Fibroblast of upper back skin (primary cell): Measurements from ENCODE around the gene EXOC5.
"Not testable (repeated sequence)": the region's sequence is repeated elsewhere in the genome, so short reads cannot be mapped to it uniquely, and the experiment has no call there.

Experiments used
- DNase-seq: peaks from one replicate; pipeline ENCODE4 v3.0.0-alpha.2; 2013

Gene EXOC5

DNA sequence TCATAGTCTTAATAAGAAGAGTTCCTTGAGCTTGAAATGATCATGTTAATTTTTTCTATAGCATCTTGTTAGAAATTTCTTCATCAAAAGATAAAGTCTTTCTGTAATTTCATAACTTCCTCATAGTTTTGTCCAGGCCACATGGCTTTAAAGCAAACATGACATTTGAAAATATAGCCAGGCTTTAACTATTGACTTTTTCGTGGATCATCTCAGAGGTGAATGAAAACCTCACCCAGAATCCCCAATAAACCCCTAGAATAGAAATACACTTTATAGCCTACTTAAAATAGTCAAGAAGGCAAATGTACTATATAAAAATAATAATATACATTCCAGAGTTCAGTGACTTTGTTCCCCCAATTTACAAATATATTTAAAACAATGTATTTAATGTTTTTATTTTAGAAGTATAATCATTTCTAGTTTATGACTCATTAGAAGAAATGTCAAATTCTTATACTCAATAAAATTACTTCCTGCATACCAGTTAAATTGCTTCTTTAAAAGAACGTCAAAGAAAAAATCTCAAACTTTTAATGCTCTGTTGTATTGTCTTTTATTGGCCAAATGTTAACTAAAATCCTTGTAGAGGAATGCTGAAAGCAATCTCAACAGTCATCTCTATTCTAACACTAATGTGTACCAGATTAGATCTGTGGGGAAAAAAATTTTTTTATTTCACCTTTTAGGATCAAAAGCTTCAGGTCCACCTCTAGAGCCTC, 21.6 kb downstream of the EXOC5 start:
- peak; percentile 16 for DNase-seq

DNA sequence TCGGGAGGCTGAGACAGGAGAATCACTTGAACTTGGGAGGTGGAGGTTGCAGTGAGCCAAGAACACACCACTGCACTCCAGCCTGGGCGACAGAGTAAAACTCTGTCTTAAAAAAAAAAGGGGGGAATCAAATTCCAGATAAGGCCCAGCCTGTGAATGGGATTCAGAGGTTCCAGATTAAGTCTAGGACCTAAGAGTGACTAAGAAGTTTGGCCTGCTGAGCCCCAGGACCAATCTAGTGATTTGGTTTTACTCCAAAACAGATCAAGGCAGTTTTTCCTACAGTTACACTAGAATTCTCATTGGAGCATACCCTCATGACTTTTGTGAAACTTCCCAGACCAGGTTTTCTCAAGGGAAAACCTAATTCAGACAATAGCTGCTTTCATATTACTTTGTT, 22.8 kb downstream of the EXOC5 start:
- peak; percentile 19 for DNase-seq

DNA sequence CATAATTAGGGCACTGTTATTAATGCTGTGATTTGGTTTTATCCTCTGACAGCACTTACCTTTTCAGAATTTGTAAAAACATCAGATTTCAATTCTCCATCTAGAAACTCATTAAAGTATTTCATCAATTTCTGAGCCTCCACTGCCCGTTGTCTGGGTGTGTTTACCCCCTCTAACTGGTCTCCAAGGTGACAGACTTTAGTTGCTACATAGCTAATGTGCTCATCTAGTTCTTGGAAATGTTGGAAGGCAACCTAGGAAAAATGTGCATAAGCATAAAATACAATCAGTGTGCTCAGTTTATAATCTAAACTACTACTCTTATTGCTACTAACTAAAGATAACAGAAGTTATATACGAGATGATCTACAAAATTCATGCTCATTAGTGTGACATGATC, 24.6 kb downstream of the EXOC5 start:
- DNase-seq, result no peak

DNA sequence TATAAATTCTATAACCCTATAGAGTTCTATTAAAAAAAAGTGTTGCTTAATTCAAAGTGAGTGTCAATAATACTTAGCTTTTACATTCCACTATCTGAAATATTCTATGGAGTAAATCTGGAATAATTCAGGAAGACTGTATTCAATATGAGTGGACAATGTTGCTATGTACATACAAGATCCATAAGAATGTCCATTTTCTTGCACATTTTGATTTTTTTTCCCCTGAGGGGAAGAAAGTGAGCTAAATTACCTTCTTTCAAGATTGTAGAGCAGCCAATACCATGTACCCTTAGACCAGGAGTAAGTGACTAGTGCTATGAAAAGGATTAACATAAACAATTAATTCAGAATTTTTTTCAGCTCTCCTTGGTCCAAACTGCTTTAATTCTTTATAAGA, 25.4 kb downstream of the EXOC5 start:
- DNase-seq, result no peak

DNA sequence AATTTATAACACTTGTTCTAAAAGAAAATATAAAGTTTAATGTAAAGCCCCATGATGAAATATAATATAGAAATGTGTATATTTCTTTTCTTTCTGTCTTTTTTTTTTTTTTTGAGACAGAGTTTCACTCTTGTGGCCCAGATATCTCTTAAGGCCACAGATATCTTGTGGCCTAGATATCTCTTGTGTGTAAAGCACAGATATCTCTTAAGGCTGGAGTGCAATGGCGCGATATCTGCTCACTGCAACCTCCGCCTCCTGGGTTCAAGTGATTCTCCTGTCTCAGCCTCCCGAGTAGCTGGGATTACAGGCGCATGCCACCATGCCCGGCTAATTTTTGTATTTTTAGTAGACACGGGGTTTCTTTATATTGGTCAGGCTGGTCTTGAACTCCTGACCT, 28.6 kb downstream of the EXOC5 start:
- not testable (repeated sequence) for DNase-seq

DNA sequence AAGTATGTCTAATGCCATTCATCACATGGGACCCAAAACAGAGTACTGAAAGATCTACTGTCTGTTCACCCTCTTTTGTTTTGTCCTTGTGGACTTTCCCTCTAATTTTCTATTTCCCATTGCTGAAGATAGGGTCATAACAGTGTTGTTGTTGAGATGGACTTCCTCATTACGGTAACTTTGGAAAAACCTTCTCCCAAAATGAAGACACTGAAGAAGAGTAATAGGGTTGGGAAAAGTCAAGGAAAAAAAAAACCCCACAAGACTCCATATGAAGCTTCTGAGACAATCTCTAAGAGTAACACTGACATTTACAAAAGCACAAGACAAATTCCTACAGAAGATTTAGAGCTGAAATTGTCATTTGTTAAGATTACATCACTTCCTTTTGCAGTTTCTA, 36.7 kb downstream of the EXOC5 start:
- DNase-seq, result no peak

DNA sequence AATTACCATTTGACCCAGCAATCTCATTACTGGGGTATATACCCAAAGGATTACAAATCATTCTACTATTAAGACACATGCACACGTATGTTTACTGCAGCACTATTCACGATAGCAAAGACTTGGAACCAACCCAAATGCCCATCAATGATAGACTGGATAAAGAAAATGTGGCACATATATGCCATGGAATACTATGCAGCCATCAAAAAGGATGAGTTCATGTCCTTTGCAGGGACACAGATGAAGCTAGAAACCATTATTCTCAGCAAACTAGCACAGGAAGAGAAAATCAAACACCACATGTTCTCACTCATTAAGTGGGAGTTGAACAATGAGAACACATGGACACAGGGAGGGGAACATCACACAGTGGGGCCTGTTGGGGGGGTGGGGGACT, 40.4 kb downstream of the EXOC5 start:
- not testable (repeated sequence) for DNase-seq

DNA sequence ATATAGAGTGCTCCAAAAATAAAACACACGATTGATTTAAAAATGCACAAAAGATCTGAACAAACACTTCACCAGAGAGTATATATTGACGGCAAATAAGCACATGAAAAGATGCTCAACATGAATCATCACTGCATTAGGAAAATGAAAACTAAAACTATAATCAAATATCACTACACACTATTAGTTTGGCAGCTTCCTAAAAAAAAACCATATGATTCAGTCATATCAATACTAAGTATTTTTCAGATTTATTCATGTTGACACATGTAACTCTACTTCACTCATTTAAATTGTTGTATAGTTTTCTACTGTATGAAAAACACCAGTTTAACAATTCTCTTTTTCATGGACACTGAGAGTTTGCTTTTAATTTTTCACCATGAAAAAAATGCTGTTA, 41.6 kb downstream of the EXOC5 start:
- no peak for DNase-seq

DNA sequence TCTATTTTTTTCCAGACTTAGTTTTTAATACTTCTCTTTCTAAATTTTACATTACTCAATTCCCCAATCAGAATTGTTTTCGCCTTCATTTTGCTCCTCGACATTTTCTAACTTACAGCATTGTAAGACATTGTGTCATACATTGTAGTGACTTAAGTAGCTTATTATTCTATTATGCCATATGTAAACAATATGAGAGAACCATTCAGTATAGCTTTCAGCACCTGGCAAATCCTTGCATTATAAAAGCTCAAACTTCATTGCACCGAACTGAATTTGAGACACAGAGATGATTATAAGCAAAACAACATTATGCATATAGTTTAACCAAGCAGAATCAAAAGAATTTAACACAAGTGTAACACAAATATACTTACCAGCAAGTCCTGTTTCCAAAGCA, 46.8 kb downstream of the EXOC5 start:
- DNase-seq, result no peak

DNA sequence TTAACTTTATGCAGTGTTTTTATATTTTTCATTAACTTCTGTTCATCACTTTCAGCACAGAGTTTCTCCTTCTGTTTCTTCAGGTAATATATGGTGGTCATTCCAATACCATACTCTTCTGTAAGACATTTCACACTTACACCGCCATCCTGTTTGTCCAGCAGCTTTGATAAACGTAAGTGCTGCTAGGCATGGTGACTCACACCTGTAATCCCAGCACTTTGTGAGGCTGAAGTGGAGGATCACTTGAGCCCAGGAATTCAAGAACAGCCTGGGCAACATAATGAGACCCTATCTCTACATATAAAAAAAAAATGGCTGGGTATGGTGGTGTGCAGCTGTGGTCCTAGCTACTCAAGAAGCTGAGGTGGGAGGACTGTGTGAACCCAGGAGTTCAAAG, 55.8 kb downstream of the EXOC5 start:
- no peak for DNase-seq

DNA sequence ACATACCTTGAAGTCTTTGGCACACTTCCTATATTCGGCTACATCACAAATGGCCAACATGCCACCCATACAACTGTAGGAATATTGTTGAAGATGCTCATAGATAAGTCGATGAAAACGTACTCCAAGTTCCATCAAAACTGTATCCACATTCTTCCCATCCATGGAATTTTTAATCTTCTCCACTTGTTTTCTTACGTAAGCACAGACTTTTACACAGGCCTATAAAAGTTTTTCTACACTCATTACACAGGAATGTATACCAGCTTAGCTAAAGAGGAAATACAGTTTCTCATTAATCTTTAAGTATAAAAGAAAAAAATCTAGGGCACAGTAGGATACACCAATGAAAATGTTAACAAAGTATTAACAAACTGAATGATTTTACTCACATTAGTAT, 59.1 kb downstream of the EXOC5 start:
- peak; percentile 52 for DNase-seq

DNA sequence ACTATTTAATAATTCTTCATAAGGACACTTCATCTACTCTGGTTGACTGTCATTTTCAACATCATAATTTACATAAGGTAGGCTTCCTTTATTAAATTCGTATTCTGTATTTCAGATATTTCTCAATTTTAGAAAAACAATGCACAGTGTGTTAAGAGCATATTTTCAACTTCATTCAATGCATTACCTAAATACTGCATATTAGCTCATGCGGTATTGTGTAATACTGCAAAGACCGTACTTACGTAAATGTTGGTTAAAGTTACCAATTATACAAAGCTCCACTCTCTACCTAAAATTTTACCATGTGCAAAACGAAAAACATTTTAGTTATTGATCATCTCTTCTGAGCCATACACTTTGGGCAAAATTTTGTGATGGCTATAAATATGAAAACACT, 62.8 kb downstream of the EXOC5 start:
- no peak for DNase-seq

DNA sequence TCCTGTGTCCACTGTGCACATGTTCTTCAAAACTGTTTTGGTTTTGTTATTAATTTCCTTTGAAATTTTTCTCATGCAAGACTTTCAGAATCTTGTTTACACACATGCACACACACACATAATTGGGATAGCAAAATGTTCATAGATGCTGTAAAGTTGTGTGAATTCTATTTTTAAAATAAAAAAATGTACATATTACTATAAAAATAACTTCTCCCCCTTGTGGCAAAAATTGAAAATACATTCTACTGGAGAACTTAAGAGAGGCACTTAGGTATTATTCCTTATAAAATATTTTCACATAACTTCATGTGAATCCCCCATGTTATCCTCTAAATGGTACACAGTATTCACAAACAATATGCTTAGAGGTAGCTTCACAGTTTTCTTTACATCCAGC, 66.0 kb downstream of the EXOC5 start:
- DNase-seq, result not testable (repeated sequence)

DNA sequence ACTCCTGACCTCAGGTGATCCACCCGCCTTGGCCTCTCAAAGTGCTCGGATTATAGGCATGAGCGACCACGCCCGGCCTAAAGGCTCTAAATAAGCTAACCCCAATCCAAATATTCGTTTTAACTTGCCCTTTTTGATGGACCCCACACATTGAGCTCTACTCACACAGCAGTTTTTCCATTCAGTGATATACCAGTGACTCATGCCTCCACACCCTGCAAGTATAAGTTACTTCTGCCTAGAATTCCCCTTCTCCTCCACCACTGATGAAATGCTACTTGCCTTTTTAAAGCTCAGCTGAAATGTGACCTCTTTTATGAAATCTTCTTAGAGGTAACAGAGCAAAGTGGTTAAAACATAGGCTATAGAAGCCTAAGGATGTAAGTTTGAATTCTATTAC, 68.8 kb downstream of the EXOC5 start:
- DNase-seq, result peak; percentile 50

DNA sequence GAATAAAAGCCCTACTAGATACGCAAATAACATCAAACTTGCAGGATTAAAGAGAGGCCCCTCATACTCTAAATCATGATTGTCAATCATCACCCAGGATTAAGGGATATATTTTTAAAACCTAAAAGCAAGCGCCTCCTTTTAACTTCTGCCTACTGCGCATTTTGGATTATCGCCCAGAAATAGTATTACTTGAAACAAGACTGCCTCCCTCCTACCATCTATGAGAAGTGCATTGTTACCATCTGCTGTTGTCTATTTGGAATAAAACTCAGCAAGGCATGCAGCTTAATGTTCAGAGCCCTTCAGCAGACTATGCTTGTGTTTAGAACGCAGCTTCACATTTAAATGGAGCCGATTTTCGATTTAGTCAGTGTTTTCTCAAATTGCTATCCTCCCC, 79.6 kb downstream of the EXOC5 start:
- DNase-seq, result peak; percentile 31

DNA sequence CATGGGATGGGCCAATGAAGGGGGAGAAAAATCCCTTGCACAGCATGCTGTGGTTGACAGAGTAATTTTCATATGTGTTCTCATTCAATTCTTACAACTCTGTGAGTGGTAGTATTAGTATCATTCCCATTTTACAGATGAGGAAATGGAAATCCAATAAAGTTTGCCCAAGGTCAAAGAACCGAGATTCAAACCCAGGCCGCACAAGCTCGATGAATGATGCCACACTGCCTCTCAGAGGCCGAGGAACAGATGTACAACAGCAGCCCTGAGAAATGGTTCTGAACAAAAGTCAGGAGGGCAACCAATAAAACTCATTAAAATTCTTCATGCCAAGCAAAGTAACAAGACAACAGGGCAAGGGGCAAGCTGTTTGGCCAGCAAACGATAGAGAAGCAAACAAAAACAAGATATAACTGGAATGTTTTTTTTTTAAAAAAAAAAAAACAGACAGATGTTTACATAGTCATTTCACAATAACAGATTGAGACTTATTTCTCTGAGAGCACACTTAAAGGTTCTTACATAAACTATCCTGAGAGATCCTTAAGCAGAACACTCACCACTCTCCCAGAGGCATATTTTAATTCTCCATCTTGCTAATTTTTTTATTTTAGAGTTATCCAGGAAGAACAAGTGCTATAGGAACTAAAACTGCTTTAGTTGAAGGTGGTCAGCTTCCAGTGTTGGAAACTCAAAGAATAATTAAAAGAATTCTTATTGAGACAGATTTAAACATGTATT, 85.8 kb downstream of the EXOC5 start:
- peak; percentile 6 for DNase-seq

DNA sequence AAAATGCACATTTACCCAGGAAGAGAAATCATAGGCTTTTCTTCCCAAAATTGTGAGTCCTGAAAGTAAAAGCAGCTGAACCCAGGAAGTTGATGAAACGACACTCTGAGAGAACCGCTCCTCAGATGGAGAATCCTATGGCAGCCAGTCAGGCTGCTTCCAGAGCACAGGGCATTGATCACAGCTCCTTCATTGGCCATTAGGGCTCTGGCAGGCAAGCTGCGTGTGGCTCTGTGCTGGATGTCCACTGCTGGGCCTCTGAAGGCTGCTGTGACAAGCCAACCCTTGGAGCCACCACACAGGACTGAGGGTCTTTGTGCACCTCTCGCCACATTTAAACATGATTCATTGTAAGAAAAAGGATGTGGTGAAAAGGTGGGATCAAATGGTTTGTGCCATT, 89.4 kb downstream of the EXOC5 start:
- no peak for DNase-seq

DNA sequence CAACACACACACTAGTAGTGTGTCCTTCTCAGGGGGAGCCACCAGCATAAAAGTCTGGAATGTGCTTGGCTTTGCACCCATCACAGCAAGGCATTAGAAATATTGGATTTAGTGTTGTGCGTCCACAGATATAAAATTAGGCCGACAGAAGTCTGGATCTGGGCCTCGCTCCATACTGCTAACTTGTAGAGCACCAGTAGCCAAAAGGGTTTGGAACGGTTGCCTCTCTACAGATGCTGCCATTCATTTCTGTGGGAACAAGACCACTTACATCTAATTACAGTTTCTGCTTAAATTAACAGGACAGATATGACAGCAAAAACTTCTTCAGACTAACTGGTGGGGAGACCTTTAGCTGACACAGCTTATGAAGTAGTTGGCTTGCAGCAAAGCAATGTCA, 94.2 kb downstream of the EXOC5 start:
- DNase-seq, result no peak

DNA sequence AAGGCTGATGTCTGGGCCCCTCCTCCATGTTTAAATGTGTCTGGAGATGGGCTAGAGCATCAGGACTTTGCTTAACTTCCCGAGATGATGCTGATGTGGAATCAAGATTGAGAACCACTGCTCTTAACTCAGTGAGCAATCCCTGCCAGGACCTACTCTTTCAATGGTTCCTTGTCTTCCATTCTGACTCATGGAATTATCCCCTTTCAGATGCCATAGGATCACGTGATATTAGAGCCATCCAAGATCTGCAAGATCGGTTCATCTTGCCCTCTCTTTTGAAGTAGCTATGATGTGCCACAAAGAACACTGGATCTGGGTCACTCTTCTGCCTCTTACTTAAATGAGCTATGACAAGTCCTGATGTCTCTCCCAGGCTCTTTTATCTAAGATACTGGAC, 96.8 kb downstream of the EXOC5 start:
- DNase-seq, result no peak

DNA sequence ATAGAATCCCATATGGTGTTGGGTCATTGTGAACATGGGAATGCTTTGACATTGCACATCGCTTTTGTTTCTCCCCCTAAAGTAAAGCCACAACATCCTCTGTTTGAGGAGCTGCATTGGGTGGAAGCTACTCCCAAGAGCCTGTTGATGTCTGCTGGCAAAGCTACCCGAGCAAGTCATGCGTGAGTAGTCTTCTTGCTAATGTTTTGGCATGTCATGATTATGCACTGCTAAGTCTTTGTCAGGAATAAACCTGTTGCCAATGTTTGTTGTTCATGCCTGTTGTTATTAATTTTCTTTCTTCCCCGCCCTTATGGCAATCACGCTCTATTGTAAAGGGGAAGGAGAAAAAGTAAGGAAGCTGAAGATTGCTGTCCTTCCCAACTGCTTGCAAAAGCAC, 97.3 kb downstream of the EXOC5 start:
- DNase-seq, result no peak

DNA sequence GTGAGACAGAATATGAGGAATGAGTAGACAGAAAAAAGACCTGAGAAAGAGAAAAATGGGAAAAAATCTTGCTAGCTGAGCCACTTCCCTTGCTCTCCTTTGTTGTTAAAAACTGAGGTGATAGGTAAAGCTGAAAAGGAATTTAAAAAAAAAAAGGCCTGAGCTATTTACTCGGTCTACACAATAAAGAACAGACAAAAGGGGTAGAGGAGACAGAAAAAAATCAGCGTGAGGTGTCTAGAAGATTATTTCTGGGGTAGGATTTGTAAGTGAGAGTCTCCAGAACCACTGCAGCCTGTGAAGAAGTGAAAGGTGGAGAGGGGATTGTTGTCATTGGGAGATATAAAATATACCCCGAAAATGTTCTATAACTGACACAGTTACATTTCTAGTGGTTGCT, 98.8 kb downstream of the EXOC5 start:
- no peak for DNase-seq

DNA sequence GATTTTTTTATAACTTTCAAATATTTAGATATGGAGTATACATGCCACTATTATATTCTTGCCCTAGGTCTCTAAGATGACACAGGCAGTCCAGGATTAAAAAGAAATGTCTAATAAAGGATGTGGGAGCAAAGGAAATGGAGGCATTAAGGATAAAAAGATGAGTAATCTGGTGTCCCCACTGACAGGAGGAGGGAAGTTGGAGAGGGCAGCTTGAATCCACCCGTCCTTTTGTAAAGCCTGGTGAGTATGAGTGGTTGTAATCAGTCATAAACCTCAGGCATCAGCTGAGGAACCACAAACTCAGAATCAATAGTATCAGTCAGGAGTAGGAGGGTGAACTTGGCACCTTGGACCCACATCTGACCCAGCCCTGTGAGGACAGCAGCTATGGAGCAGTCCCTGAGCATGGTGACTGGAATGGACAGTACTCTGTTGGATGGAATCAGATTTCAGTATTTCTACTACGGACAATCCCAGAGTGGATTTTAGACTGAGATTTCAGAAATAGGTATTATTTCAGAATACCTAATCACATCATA, 100.5 kb downstream of the EXOC5 start:
- DNase-seq, result no peak

DNA sequence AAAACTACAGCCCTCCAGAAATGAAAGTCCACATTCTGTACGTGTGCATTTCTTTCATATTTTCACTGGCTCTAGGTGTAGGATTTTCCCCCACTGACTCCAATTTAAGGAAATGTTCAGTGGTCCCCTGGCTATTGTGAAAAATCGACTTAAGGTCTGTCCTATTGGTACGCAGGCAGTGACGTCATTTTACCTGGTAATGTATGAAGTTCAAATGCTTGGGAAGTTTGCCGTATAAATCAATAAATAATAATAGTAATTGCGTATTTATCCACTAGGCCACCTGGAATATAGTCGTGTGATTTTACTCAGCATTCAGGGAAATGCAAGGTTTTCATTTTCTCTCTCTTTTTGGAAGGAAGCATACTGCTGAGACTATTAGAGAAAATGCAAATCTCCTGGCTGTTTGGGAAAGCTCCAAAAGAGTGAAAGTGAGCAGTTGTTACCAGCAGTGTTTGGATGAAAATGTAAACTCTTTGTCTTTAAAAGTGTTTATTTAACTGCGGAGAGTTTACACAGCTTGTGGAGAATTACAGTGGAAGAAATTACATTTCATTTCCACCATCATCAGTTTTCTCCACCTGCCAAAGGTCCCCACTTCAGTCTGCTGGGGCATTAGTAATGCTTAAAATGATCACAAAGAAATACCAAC, 107.0 kb downstream of the EXOC5 start:
- no peak for DNase-seq

DNA sequence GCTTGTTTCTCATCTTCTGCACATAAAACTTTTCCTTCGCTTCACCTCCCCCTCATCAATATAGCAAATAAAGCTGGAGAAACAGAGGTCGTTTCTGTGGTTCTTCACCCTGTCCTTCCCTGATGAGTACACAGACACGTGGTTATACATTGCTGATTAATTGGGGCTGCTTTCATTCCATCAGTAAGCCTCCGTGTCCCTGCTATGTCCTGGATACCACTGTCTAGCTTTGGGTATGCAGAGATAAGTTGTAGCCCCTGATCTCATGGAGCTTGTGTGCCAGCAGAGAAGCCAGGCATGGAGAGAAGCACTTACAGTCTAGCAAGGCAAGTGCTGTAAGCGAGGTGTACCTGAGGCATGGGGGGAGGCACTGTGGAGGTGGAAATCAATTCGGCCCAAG, 108.4 kb downstream of the EXOC5 start:
- DNase-seq, result no peak
